Measurements from ENCODE around the gene NEUROG1.

DNA sequence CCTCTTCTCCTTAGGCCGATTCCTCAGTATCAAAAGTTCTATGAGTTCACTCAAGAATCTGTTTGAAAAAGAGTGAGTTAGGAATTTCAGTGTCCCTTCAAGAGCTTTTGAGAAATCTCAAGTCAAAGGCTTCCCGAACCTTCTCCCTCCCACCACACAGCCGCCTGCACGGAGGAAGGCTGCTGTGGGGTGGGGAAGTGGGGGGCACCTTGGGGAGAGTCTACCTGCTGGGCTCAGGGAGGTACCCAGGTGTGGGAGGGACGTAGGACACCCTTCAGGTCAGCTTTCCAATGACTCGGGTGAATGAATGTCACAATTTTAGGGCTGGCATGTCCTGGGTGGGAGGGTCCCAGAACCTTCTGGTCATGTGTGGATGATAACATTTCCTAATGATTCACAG is 25.5 kb upstream of the NEUROG1 start:
- no peak for TF ChIP-seq POLR2A (IDR thresholded peaks at IDR 0.05)
- TF ChIP-seq, protein P1, sequence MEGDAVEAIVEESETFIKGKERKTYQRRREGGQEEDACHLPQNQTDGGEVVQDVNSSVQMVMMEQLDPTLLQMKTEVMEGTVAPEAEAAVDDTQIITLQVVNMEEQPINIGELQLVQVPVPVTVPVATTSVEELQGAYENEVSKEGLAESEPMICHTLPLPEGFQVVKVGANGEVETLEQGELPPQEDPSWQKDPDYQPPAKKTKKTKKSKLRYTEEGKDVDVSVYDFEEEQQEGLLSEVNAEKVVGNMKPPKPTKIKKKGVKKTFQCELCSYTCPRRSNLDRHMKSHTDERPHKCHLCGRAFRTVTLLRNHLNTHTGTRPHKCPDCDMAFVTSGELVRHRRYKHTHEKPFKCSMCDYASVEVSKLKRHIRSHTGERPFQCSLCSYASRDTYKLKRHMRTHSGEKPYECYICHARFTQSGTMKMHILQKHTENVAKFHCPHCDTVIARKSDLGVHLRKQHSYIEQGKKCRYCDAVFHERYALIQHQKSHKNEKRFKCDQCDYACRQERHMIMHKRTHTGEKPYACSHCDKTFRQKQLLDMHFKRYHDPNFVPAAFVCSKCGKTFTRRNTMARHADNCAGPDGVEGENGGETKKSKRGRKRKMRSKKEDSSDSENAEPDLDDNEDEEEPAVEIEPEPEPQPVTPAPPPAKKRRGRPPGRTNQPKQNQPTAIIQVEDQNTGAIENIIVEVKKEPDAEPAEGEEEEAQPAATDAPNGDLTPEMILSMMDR (IDR thresholded peaks at IDR 0.05 in 4 of 5, conservative IDR thresholded peaks at IDR 0.05 in 1 of 5), result no peak

Data from gastrocnemius medialis (tissue), 4 donors.